Activated gamma-delta T cell (primary cell): Measurements from ENCODE around the gene CCSER1.
"Not testable (repeated sequence)": the region's sequence is repeated elsewhere in the genome, so short reads cannot be mapped to it uniquely, and the experiment has no call there.

Source experiments
- DNase-seq: peaks from one replicate; lab custom pipeline; 2025; lab: John Stamatoyannopoulos, UW

Gene CCSER1

DNA sequence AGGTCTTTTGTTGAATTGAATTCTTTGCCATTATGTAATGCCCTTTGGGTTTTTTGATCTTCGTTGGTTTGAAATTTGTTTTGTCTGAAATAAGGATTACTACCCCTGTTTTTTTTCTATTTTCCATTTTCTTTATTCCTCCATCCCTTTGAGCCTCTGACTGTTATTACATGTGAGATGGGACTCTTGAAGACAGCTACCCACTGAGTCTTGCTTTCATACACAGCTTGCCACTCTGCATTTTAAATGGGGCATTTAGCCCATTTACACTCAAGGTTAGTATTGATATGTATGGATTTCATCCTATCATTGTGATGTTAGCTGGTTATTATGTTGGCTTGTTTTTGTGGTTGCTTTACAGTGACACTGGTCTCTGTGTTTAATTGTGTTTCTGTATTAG lies 1440.4 kb downstream of the CCSER1 start:
- no peak for DNase-seq

DNA sequence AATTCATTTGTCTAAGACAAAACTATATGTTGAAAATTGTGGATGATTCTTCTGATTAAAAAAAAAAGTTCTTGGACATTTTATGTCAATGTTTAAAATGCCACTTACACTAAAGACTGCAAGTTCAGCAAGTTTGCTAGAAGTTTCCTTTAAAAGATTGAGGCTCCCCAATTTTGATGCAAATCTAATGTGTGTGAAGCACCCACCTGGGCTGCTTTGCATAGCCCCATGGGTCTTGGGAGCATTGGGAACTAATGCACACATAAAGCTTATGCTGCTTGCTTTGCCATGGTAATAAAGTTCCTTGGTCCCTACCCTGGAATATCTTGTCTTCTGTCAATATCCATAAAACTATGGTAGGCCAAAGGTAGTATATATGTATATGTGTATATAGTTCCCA lies 1450.7 kb downstream of the CCSER1 start:
- no peak for DNase-seq

DNA sequence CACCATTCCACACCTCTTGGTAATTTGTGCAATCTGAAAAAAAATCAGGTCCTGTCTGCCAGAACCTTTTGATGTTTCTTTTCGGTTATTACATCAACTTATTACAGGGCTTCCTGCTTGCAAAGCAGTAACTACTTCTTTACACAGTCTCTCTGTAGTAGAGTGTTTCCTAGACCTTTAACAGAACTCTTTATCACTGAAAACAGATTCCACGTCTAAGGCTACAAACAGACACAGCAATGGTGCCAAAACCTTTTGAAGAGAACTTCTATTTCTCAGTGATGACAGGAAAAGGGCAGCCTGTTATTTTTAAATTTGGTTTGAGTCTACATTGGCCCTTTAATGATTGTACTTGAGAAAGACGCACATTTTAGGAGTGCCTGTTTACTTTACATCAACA lies 1463.1 kb downstream of the CCSER1 start:
- DNase-seq, result no peak

DNA sequence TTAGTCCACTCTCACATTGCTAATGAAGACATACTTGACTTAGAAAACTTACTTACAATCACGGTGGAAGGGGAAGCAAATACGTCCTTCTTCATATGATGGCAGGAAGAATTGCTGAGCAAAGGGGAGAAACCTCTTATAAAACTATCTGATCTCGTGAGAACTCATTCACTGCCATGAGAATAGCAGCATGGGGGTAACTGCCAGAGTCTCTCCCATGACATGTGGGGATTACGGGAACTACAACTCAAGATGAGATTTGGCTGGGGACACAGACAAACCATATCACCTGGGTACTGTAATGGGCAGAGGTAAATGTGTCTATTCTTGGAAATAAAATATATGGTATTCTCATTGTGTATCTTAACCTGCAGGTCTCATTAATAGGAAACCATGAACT lies 1464.9 kb downstream of the CCSER1 start:
- no peak for DNase-seq

DNA sequence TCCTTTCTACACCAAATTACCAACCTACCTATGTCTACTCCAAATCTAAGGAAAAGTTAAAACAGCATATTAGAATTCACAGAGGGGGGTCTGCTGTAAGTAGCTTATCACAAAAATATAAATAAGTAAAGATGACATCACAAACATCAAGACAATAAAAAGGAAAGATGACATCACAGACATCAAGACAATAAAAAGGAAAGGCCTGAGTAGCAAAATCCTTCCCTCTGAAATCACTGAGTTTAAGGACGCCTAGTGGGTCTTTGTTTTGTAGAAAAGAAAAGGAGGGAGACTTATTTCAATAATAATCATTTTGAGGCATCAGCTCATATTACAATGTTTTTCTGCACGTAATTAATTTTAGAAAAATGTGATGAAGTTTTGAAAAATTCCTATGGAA lies 1469.5 kb downstream of the CCSER1 start:
- no peak for DNase-seq

DNA sequence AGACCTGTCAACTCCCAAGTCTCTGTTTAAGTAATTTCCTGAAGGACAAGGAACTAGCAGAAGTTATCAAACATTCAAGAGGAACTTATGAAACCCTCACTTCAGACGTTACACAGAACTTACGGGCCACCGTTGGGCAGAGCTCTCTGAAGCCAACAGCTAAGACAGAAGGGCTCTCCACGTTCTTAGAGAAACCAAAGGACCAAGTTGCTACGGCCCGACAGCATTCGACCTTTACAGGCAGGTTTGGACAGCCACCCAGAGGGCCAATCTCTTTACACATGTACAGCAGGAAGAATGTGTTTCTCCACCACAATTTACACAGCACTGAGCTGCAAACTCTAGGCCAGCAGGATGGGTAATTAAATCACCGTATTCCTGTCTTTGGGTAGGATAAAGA lies 1471.5 kb downstream of the CCSER1 start:
- DNase-seq, result no peak

DNA sequence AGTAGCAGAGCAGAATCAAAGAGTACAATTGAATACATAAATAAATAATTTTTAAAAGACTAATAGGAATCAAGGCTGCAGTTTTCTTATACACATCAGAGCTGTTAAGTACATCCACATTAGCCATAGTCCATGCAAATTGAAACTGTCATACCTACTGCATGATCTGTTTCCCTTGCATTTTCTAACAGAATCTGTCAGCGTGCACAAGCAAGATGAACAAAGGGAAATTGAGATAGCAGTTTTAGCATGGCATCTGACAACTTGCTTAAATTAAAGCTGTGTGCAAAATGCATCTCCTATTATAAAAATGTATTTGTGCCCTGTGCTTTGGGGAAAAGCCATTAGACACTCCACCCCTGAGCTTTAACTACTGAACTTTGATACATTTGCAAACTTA lies 1473.1 kb downstream of the CCSER1 start:
- DNase-seq, result no peak

DNA sequence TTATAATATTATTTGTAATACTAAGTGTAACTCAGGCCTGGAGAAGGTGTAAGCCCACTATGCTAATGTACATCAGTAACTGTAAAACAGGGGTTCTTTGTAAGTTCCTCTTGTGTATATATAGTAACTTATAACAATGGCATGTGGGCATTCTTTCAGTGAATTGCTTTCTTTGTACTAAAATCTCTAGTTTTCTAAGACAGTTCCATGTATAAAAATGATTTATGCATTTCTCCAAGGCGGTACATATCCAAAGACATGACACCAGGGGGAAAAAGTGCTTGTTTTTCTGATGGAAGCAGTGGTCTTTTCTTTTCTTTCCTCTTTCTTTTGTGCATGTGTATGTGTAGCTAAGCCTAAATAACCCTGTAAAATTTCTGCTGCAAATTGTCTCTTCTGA lies 1474.2 kb downstream of the CCSER1 start:
- DNase-seq, result no peak

DNA sequence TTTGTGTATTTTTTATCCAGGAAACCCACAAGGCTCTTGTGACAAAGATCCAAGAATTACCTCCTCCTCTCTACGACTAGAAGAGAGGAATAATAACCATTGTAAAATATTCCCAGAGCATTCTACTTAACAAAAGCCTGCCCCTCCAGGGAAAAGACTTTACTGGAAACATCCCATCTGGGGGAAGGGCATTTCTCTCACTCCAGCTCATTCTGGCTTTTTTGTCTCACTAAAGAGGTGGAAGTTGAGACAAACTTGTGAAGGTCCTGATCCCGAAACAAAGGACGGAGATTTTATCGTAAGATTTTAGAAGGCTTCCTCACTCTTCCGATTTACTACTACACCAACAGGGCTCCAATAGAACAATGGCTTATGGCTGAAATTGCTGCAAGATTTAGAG lies 1484.6 kb downstream of the CCSER1 start:
- DNase-seq, result no peak

DNA sequence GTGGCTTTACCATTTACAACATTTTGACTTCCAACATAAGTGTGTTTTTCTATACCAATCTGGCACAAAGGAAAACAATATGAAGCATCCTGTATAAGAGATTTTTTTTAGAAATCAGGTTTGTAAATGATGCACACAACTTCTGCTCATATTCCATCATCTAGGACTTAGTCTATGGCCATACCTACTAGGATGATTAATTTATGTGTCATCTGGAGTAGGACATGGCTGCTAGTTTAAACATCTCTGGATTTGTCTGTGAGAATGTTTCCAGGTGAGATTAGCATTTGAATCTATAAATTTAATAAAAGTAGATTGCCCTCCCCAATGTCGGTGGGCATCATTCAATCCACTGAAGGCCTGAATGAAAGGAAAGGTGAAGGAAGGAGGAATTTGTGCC lies 1493.8 kb downstream of the CCSER1 start:
- DNase-seq, result no peak

DNA sequence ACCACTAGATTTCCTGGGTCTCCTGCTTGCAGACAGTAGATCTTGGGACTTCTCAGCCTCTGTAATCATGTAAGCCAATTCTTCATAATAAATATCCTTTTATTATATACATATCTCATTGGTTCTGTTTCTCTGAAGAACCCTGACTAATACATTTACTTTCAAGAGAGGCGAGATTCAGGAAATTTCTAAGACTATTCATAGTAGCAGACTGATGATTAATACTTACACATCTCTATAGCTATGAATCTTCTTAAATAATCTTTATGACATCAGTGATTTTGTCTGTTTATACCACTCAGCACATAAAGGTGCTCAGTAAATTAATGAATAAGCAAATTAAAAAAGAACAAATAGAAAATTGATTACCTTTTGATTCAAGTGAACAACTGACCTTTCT lies 1494.3 kb downstream of the CCSER1 start:
- no peak for DNase-seq

DNA sequence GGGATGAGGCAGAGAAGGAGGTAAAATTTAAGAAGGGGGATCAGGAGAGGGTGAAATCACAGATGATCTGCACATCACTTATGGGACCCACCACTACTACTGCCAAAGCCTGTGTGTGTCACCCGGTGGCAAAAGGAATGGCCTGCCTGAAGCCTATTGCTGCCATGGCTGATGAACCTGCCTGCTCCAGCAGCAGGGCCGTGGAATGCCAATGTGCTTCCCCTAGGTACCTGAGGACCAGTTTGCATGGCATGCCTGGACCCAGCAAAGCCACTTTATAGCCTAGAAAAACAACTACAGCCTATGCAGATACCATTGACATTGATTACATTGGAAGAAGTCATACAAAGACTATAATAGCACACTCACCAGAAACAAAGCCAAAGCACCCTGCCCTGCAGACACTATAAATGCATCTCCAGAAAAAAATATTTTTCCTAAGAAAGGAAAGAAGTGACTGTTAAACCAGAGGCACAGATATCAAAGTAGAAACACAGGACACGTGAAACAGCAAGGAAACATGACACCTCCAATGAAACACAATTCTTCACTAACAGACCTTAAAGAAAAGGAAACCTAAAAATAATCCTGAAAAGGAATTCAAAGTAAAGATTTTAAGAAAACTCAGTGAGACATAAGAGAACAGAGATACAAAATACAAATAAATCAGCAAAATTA lies 1495.9 kb downstream of the CCSER1 start:
- no peak for DNase-seq

DNA sequence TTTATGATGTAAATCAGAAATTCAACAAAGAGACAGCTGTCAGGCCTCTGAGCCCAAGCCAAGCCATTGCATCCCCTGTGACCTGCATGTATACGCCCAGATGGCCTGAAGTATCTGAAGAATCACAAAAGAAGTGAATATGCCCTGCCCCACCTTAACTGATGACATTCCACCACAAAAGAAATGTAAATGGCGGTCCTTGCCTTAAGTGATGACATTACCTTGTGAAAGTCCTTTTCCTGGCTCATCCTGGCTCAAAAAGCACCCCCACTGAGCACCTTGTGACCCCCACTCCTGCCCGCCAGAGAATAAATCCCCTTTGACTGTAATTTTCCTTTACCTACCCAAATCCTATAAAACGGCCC lies 1496.4 kb downstream of the CCSER1 start:
- DNase-seq, result not testable (repeated sequence)

DNA sequence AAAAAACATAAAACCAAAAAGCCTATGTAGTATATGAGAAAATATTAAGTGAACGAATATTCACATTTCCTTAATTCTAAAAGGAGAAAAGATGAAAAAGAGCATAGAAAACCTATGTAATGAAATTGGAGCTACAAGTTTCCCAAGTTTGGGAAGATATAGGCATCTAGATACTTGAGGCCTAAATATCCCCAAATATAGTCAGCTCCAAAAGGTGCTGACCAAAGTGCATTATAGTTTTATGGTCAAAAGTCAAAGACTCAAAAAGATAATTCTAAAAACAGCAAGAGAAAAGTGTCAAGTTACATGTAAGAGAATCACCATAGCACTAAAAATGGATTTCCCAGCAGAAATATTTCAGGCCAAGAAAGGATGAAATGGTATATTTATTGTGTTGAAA lies 1502.9 kb downstream of the CCSER1 start:
- DNase-seq, result no peak

DNA sequence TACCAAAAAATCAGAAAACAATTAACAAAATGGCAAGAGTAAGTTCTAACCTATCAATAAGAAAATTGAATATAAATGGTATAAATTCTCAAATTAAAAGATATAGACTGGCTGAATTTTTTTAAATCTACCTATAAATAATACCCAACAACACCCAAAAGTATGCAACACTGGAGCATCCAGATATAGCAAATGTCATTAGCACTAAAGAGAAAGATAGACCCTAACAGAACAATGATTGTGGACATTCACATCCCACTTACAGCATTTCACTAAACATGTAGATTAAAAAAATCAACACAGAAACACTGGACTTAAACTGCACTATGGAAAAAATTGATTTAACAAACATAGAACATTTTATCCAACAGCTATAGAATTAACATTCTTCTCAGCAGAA lies 1503.6 kb downstream of the CCSER1 start:
- no peak for DNase-seq

DNA sequence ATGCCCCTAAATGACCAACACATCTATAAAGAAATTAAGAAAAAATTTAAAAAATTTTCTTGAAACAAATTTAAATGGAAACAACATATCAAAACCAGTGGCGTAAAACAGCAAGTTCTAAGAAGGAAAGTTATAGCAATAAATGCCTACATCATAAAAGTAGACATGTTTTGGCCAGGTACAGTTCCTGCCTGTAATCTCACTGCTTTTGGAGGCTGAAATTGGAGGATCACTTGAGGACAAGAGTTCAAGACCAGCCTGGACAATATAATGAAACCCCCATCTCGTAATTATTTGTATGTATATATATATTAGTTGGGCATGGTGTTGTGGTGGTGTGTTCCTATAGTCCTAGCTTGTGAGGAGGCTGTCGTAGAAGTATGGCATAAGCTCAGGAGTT lies 1504.1 kb downstream of the CCSER1 start:
- no peak for DNase-seq

DNA sequence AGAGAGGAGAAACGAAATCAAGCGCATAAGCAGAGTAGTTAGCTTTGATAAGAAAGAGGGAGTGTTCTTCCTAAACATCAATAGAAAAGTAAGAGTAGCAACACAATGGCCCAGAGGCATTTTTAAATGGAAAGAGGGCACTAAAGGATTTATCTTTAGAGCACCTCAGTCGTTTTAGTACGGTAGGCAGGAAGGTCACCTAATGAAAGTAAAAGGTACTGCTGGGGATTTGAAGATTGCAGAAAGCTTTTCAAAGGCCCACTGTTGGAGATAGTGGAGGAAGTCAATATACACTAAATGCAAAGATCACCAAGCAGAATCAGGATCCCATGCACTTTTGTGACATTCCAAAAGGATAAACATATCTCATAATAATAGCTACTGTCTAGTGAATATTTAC lies 1508.9 kb downstream of the CCSER1 start:
- no peak for DNase-seq
